ENCODE measurements around the gene TIAM2. TPM values are rescaled to one million over a fixed set of nuclear protein-coding genes. Genes with fewer than 3 reads are reported as not detected.

Gene TIAM2
- total RNA-seq, 4 donors from 2014 or later = 6.5 to 13.4 (median 10.7) TPM

GRCh38 chr6:155117256-155117655 is 122.1 kb downstream of the TIAM2 start:
- no peak for TF ChIP-seq CTCF (IDR thresholded peaks at IDR 0.05; ENCODE audit: low read depth)

- no peak for TF ChIP-seq CTCF (IDR thresholded peaks at IDR 0.05; ENCODE audit: low read depth)
Measured at GRCh38 chr6:155117785-155118184, 122.7 kb downstream of the TIAM2 start.

- no peak for TF ChIP-seq CTCF (IDR thresholded peaks at IDR 0.05; ENCODE audit: low read depth)
Measured at GRCh38 chr6:155120034-155120433, 124.9 kb downstream of the TIAM2 start.

- no peak for TF ChIP-seq CTCF (IDR thresholded peaks at IDR 0.05; ENCODE audit: low read depth)
Measured at GRCh38 chr6:155121294-155121693, 126.2 kb downstream of the TIAM2 start.

- TF ChIP-seq CTCF (IDR thresholded peaks at IDR 0.05; ENCODE audit: low read depth) = no peak
Measured at GRCh38 chr6:155121699-155122098, 126.6 kb downstream of the TIAM2 start.

GRCh38 chr6:155122199-155122950 is 127.3 kb downstream of the TIAM2 start:
- no peak for TF ChIP-seq CTCF (IDR thresholded peaks at IDR 0.05; ENCODE audit: low read depth)

- no peak for TF ChIP-seq CTCF (IDR thresholded peaks at IDR 0.05; ENCODE audit: low read depth)
Measured at GRCh38 chr6:155123520-155123919, 128.4 kb downstream of the TIAM2 start.

Data from subcutaneous adipose tissue (tissue), 4 donors.